CD14-positive monocyte (primary cell): ENCODE measurements around the gene GRHL1. TPM values are rescaled to one million over a fixed set of nuclear protein-coding genes. Genes with fewer than 3 reads are reported as not detected.

Experiments used
- DNase-seq, 3 donors: peaks; one replicate each; pipeline ENCODE4 v3.0.0-alpha.2; 2011 to 2022
- H2AFZ ChIP-seq: 2 replicates; pipeline ENCODE4 v1.6.0; 2012; ENCODE audit warnings: mild to moderate bottlenecking, low read depth, low read length, inconsistent platforms; ENCODE audit not compliant: insufficient read depth, poor library complexity, severe bottlenecking
- H3K27ac ChIP-seq, 2 donors: 1 replicate in 1 of 2; 2 replicates in 1 of 2; pipeline ENCODE4 v1.5.1; 2012 to 2013; ENCODE audit warnings: low read length in 2 of 2, control low read depth in 1 of 2, inconsistent platforms in 1 of 2, low read depth in 1 of 2, mild to moderate bottlenecking in 1 of 2
- H3K27me3 ChIP-seq, 2 donors: one replicate each; pipeline versions ENCODE4 v1.6.0 to v1.6.1; 2011 to 2013; ENCODE audit warnings: low read length in 2 of 2; ENCODE audit not compliant: control insufficient read depth in 2 of 2, insufficient read depth in 2 of 2
- H3K36me3 ChIP-seq, 2 donors: replicated peaks in 1 of 2; 1 replicate in 1 of 2; 2 replicates in 1 of 2; pipeline versions ENCODE4 v1.5.1 to v1.6.1; 2012 to 2013; ENCODE audit warnings: low read length in 2 of 2, control low read depth in 1 of 2, inconsistent platforms in 1 of 2, mild to moderate bottlenecking in 1 of 2; ENCODE audit not compliant: insufficient read depth in 2 of 2, control insufficient read depth in 1 of 2
- H3K4me1 ChIP-seq, 2 donors: 1 replicate in 1 of 2; 2 replicates in 1 of 2; pipeline versions ENCODE4 v1.5.1 to v1.6.1; 2012 to 2013; ENCODE audit warnings: low read length in 2 of 2, control low read depth in 1 of 2, inconsistent platforms in 1 of 2, mild to moderate bottlenecking in 1 of 2, moderate library complexity in 1 of 2; ENCODE audit not compliant: insufficient read depth in 2 of 2, control insufficient read depth in 1 of 2
- H3K4me2 ChIP-seq: replicated peaks from 2 replicates; pipeline ENCODE3; 2012; ENCODE audit warnings: low read length, moderate library complexity, mild to moderate bottlenecking; ENCODE audit not compliant: poor library complexity, severe bottlenecking; ENCODE audit errors: extremely low read depth
- H3K4me3 ChIP-seq, 3 experiments: fragments of 200-600 bp in 1 of 3; sonication (generic) in 1 of 3; replicated peaks in 1 of 3; 1 replicate in 2 of 3; 2 replicates in 1 of 3; pipeline ENCODE4 v1.5.1; 2011 to 2013; ENCODE audit warnings: low read length in 3 of 3, mild to moderate bottlenecking in 3 of 3, control low read depth in 2 of 3, low read depth in 2 of 3, inconsistent platforms in 1 of 3, moderate library complexity in 1 of 3
- H3K79me2 ChIP-seq: 2 replicates; pipeline ENCODE4 v1.6.0; 2012; ENCODE audit warnings: mild to moderate bottlenecking, control low read depth, inconsistent platforms, low read length, moderate library complexity; ENCODE audit not compliant: insufficient read depth
- H3K9ac ChIP-seq: 2 replicates; pipeline ENCODE4 v1.6.0; 2017; ENCODE audit warnings: low read length, mild to moderate bottlenecking; ENCODE audit not compliant: insufficient read depth, poor library complexity, severe bottlenecking
- H3K9me3 ChIP-seq, 2 donors: replicated peaks in 1 of 2; 1 replicate in 1 of 2; 2 replicates in 1 of 2; pipeline versions ENCODE4 v1.5.1 to v1.6.1; 2012 to 2013; ENCODE audit warnings: low read length in 2 of 2, control low read depth in 1 of 2; ENCODE audit not compliant: control insufficient read depth in 1 of 2, insufficient read depth in 1 of 2
- H4K20me1 ChIP-seq: 2 replicates; pipeline ENCODE4 v1.6.0; 2012; ENCODE audit warnings: mild to moderate bottlenecking, low read length, control low read depth, moderate library complexity; ENCODE audit not compliant: insufficient read depth
- H3K27ac Mint-ChIP-seq, 7 donors: one replicate each; pipeline ENCODE4 v1.8.0; 2020; ENCODE audit warnings: mild to moderate bottlenecking in 7 of 7, mixed read lengths in 7 of 7, moderate library complexity in 6 of 7, inconsistent platforms in 2 of 7
- H3K27me3 Mint-ChIP-seq, 3 donors: one replicate each; pipeline ENCODE4 v1.8.0; 2021 to 2022; ENCODE audit warnings: low read depth in 3 of 3, mild to moderate bottlenecking in 3 of 3, mixed read lengths in 3 of 3, moderate library complexity in 3 of 3, inconsistent platforms in 1 of 3
- H3K36me3 Mint-ChIP-seq, 2 donors: one replicate each; pipeline ENCODE4 v1.8.0; 2020; ENCODE audit warnings: mixed read lengths in 2 of 2, inconsistent platforms in 1 of 2, mild to moderate bottlenecking in 1 of 2
- H3K4me1 Mint-ChIP-seq: one replicate; pipeline ENCODE4 v1.8.0; 2020; ENCODE audit warnings: mild to moderate bottlenecking, mixed read lengths
- H3K4me3 Mint-ChIP-seq, 2 donors: one replicate each; pipeline ENCODE4 v1.8.0; 2020; ENCODE audit warnings: mild to moderate bottlenecking in 2 of 2, mixed read lengths in 2 of 2, moderate library complexity in 1 of 2
- H3K9me3 Mint-ChIP-seq, 7 donors: one replicate each; pipeline ENCODE4 v1.8.0; 2020 to 2022; ENCODE audit warnings: mixed read lengths in 7 of 7, mild to moderate bottlenecking in 6 of 7, moderate library complexity in 6 of 7, inconsistent platforms in 2 of 7
- CTCF ChIP-seq: fragments of 200-600 bp; IDR thresholded peaks from one replicate; pipeline ENCODE4 v1.8.0; 2022; ENCODE audit warnings: antibody characterized with exemption, mild to moderate bottlenecking
- WGBS: methylation state at CpG from one replicate; pipeline ENCODE4 v1.1.5; 2013; ENCODE audit warnings: missing lambda C conversion rate; ENCODE audit not compliant: insufficient coverage; 5-methylcytosine and 5-hydroxymethylcytosine counted together
- intact Hi-C, 2 donors: fragments of 100-400 bp; cut with micrococcal nuclease; formaldehyde crosslinking; loops; one replicate each; pipeline versions ENCODE4 v1.15.0 to v1.15.1; 2023
- polyA plus RNA-seq, 3 donors: library from polyadenylated mRNA; depleted of rRNA in 1 of 3; unstranded in 2 of 3; stranded (reverse) in 1 of 3; fragments of 300-500 nt in 2 of 3; fragments of >200 nt in 1 of 3; fragmentation: Illumina TruSeq in 2 of 3; gene quantifications; 1 replicate in 2 of 3; 2 replicates in 1 of 3; pipeline ENCODE4 v1.2.3, GENCODE V29; 2012 to 2021

GRHL1 gene
- polyA plus RNA-seq, 3 donors, result 0.08 TPM; not detected in 2

GRCh38 chr2:9980520-9980919, 29.0 kb downstream of the GRHL1 start:
- intact Hi-C loops, result loop anchor here in 1 of 2 donors (10.0 kb wide), 3 partner anchors 134 to 1356 kb away; no protein-coding TSS in a partner anchor
- Histone ChIP-seq H2AFZ (no peak overlapping the region), H4K20me1 (no peaks in the 10 kb centered on the region), H3K4me1 (peaks cover 3 to 8% of the 10 kb centered on the region in 2 donors), H3K36me3 (no peaks in the 10 kb centered on the region), H3K79me2 (no peaks in the 10 kb centered on the region), H3K27me3 (no peaks in the 10 kb centered on the region), H3K9me3 (no peaks in the 10 kb centered on the region), H3K27ac (no peak overlapping the region), H3K4me2 (no peak overlapping the region), H3K4me3 (no peak overlapping the region), H3K9ac (no peak overlapping the region)
- no peak for DNase-seq
- Mint-ChIP-seq H3K4me3 (no peak overlapping the region), H3K9me3 (peaks cover 0 to 3% (median 0%) of the 10 kb centered on the region in 7 donors), H3K27me3 (peaks cover 11 to 22% (median 13%) of the 10 kb centered on the region in 3 donors), H3K36me3 (no peaks in the 10 kb centered on the region), H3K4me1 (peaks cover 10% of the 10 kb centered on the region), H3K27ac (no peak overlapping the region)
- no CpG with 5 or more reads among the region's 2 CpGs for WGBS
- no peak for TF ChIP-seq CTCF

- H3K4me1 ChIP-seq, result peaks cover 3 to 8% of the 10 kb centered on the region in 2 donors
- H3K27ac Mint-ChIP-seq, result no peak overlapping the region
- no peaks in the 10 kb centered on the region for H3K9me3 ChIP-seq
- H3K4me1 Mint-ChIP-seq, result peaks cover 7% of the 10 kb centered on the region
- H3K36me3 ChIP-seq, result no peaks in the 10 kb centered on the region
- H3K27ac ChIP-seq, result no peak overlapping the region
- H3K4me3 ChIP-seq, result no peak overlapping the region
- H3K4me3 Mint-ChIP-seq, result no peak overlapping the region
- no peak overlapping the region for H3K9ac ChIP-seq
- 100% methylated on average over 1 of the region's 3 CpGs for WGBS
- H3K27me3 Mint-ChIP-seq, result peaks cover 11 to 22% (median 13%) of the 10 kb centered on the region in 3 donors
- H3K4me2 ChIP-seq, result no peak overlapping the region
- no peaks in the 10 kb centered on the region for H3K79me2 ChIP-seq
- no peak for DNase-seq
- no peak overlapping the region for H2AFZ ChIP-seq
- TF ChIP-seq CTCF, result no peak
- no peaks in the 10 kb centered on the region for H3K36me3 Mint-ChIP-seq
- no peaks in the 10 kb centered on the region for H4K20me1 ChIP-seq
- intact Hi-C loops, result loop anchor here in 1 of 2 donors (10.0 kb wide), 3 partner anchors 133 to 1357 kb away; no protein-coding TSS in a partner anchor
- peaks cover 0 to 3% (median 0%) of the 10 kb centered on the region in 7 donors for H3K9me3 Mint-ChIP-seq
- no peaks in the 10 kb centered on the region for H3K27me3 ChIP-seq
Observed at GRCh38 chr2:9981655-9982054, 30.2 kb downstream of the GRHL1 start.
